Smooth muscle cell (in vitro differentiated cells): ENCODE results near the gene PRKN. TPM values are rescaled to one million over a fixed set of nuclear protein-coding genes. Genes with fewer than 3 reads are reported as not detected.

Experiments
- DNase-seq: peaks from one replicate; lab custom pipeline; 2025; ENCODE audit not compliant: unreplicated experiment; lab: John Stamatoyannopoulos, UW
- H2AFZ ChIP-seq: fragments of 200-600 bp; sonication (generic); 2 replicates; pipeline ENCODE4 v1.6.0; 2016; ENCODE audit warnings: antibody characterized with exemption, low read depth, mild to moderate bottlenecking
- H3F3A ChIP-seq: fragments of 200-600 bp; sonication (generic); 2 replicates; pipeline ENCODE4 v1.6.0; 2017; ENCODE audit warnings: antibody characterized with exemption, low read depth
- H3K27ac ChIP-seq: fragments of 200-600 bp; sonication (generic); 2 replicates; pipeline ENCODE4 v1.5.1; 2016; ENCODE audit warnings: low read depth, mild to moderate bottlenecking
- H3K27me3 ChIP-seq: fragments of 200-600 bp; sonication (generic); 2 replicates; pipeline ENCODE4 v1.6.1; 2016; ENCODE audit warnings: low read depth, mild to moderate bottlenecking
- H3K36me3 ChIP-seq: fragments of 200-600 bp; sonication (generic); 2 replicates; pipeline ENCODE4 v1.5.1; 2016; ENCODE audit warnings: low read depth
- H3K4me1 ChIP-seq: fragments of 200-600 bp; sonication (generic); 2 replicates; pipeline ENCODE4 v1.5.1; 2016; ENCODE audit warnings: low read depth
- H3K4me2 ChIP-seq: fragments of 200-600 bp; sonication (generic); 2 replicates; pipeline ENCODE4 v1.6.0; 2016; ENCODE audit warnings: mild to moderate bottlenecking
- H3K4me3 ChIP-seq: fragments of 200-600 bp; sonication (generic); 2 replicates; pipeline ENCODE4 v1.5.1; 2016; ENCODE audit warnings: mild to moderate bottlenecking
- H3K79me2 ChIP-seq: fragments of 200-600 bp; sonication (generic); 2 replicates; pipeline ENCODE4 v1.6.0; 2016; ENCODE audit warnings: low read depth, mild to moderate bottlenecking
- H3K9ac ChIP-seq: fragments of 200-600 bp; sonication (generic); 2 replicates; pipeline ENCODE4 v1.6.0; 2016; ENCODE audit warnings: low read depth
- H3K9me3 ChIP-seq: fragments of 200-600 bp; sonication (generic); replicated peaks from 2 replicates; pipeline ENCODE4 v1.5.1; 2016; ENCODE audit warnings: low read depth
- H4K20me1 ChIP-seq: fragments of 200-600 bp; sonication (generic); 2 replicates; pipeline ENCODE4 v1.6.0; 2016; ENCODE audit warnings: low read depth
- CTCF ChIP-seq: fragments of 200-600 bp; sonication (generic); IDR thresholded peaks from 2 replicates; pipeline ENCODE4 v1.5.1; 2017; ENCODE audit warnings: borderline replicate concordance, mild to moderate bottlenecking, antibody characterized with exemption; ENCODE audit not compliant: insufficient read depth, poor library complexity, severe bottlenecking
- WGBS: methylation state at CpG from one replicate; pipeline ENCODE4 v1.1.7; 2016; ENCODE audit warnings: low lambda C conversion rate; 5-methylcytosine and 5-hydroxymethylcytosine counted together
- polyA plus RNA-seq: library from polyadenylated mRNA; unstranded; fragments of >200 nt; fragmentation: Nextera tagmentation; extraction: Ambion mirVana; gene quantifications from 2 replicates; pipeline ENCODE4 v1.2.1, GENCODE V29; 2016
- total RNA-seq: library from RNA; depleted of rRNA; stranded (reverse); fragments of >200 nt; gene quantifications from 2 replicates; pipeline ENCODE4 v1.2.3, GENCODE V29; 2014

The PRKN gene
- total and polyA plus RNA-seq, 2 experiments from 2014 or later, result 0.81 to 5.1 TPM

DNA sequence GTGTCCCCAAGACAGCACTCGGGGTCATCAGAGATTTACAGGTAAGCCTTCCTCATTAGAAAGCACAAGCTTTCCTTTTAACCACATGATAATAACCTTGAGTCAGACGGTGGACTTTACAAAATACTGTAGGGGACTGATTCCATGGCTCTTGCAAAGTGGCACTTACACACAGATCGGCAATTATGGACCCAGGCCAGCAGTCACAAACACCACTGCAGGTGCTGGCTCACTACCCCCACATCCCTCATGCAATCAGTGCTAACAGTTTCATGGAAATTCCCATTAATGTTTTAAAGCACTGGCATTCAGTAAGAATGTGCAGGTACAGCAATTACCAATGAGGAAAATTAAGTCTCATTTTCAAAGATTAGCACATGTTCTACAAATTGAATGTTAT, 516.5 kb downstream of the PRKN start:
- Histone ChIP-seq H4K20me1 (no peaks in the 10 kb centered on the region), H3K27me3 (no peaks in the 10 kb centered on the region), H3F3A (no peaks in the 10 kb centered on the region), H3K4me2 (no peak overlapping the region), H3K4me1 (no peaks in the 10 kb centered on the region), H3K9me3 (no peaks in the 10 kb centered on the region), H3K79me2 (no peaks in the 10 kb centered on the region), H3K27ac (no peak overlapping the region), H3K36me3 (no peaks in the 10 kb centered on the region), H2AFZ (no peak overlapping the region), H3K9ac (no peak overlapping the region), H3K4me3 (no peak overlapping the region)
- WGBS, result 78% methylated on average over 3 of the region's 3 CpGs
- no peak for TF ChIP-seq CTCF
- DNase-seq, result no peak

DNA sequence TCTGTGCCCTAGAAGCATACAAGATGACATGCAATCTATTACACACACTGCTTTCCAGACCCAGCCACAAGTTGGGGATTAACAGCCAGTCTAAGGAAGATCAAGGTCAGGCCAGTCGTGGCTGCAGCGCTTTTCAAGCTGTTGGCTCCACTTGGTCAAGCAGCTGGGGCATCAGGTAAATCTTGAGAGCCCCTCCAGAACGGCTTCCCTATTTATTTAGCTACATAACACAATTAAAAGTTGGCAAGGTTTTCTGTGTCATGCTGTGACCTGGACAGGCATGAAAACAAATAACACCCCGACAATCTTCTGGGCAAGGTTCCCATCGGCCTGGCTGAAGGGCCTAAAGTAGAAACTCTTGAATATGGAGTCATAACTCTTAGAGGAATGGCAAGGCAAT, 524.3 kb downstream of the PRKN start:
- Histone ChIP-seq H3K27me3 (no peaks in the 10 kb centered on the region), H2AFZ (no peak overlapping the region), H3K4me2 (no peak overlapping the region), H3F3A (no peaks in the 10 kb centered on the region), H3K79me2 (no peaks in the 10 kb centered on the region), H3K4me3 (no peak overlapping the region), H3K9ac (no peak overlapping the region), H3K36me3 (no peaks in the 10 kb centered on the region), H3K27ac (no peak overlapping the region), H4K20me1 (no peaks in the 10 kb centered on the region), H3K4me1 (no peaks in the 10 kb centered on the region), H3K9me3 (no peaks in the 10 kb centered on the region)
- WGBS, result 84% methylated on average over 5 of the region's 5 CpGs
- DNase-seq, result no peak
- no peak for TF ChIP-seq CTCF

DNA sequence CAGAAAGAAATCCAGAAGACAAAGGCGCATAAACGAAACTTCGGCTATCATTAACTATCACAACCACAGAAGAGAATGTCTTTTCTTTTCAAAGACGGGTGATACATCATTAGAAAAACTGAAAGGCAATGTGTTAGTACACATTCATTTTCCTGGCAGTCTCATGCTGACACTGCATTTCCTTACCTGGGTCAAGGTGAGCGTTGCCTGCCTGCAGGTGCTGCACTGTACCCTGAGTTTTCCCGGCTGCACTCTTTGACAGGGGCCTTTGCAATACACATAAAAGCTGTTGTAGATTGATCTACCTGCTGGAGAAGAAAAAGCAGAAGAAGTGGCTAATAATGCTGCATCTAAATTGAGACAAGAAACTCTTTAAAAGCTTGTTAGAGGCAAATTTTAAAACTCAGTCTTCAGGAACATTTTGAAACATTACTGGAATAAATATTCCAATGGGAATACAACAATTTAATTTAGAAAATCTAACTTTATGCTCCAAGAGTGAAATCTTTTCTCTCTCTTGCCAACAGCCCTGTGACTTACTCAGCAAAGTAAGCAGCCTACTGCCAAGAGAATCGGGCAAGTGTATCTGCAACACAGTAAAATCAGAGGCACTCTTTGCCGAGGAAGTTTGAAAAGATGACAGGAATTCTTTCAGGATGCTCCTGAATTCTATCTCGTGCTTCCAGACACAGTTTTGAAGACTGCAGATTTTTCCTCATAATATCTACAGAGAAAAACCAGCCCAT, 526.4 kb downstream of the PRKN start:
- 85% methylated on average over 9 of the region's 9 CpGs for WGBS

More for the DNA sequence above, 526.4 kb downstream of the PRKN start:
- DNase-seq, result no peak
- Histone ChIP-seq H2AFZ (no peak overlapping the region), H4K20me1 (no peaks in the 10 kb centered on the region), H3K27me3 (no peaks in the 10 kb centered on the region), H3K27ac (no peak overlapping the region), H3K9me3 (no peaks in the 10 kb centered on the region), H3K36me3 (no peaks in the 10 kb centered on the region), H3K4me2 (no peak overlapping the region), H3K4me3 (no peak overlapping the region), H3K79me2 (no peaks in the 10 kb centered on the region), H3K4me1 (no peaks in the 10 kb centered on the region), H3K9ac (no peak overlapping the region), H3F3A (no peaks in the 10 kb centered on the region)
- TF ChIP-seq CTCF, result no peak
